8988T (cell line): Measurements from ENCODE around the gene PYDC2.

Experiments used
- DNase-seq: peaks from one replicate; pipeline ENCODE4 v3.0.0; 2011

The PYDC2 gene

DNA sequence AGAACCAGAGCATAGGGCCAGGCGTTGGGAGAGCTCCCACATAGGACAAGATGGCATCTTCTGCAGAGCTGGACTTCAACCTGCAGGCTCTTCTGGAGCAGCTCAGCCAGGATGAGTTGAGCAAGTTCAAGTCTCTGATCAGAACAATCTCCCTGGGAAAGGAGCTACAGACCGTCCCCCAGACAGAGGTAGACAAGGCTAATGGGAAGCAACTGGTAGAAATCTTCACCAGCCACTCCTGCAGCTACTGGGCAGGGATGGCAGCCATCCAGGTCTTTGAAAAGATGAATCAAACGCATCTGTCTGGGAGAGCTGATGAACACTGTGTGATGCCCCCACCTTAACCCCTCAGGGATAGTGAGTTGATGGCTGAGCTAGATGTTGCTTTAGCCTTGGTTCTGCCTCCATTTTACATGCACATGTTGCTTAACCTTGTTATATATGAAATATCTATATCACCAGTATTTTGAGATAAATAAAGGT is at the start of gene PYDC2:
Gene PYDC2, plus strand, starts transcription at position 51 of the 483 bp plus-strand sequence. Its CDS starts 0 bp downstream, at position 51.
- no peak for DNase-seq

DNA sequence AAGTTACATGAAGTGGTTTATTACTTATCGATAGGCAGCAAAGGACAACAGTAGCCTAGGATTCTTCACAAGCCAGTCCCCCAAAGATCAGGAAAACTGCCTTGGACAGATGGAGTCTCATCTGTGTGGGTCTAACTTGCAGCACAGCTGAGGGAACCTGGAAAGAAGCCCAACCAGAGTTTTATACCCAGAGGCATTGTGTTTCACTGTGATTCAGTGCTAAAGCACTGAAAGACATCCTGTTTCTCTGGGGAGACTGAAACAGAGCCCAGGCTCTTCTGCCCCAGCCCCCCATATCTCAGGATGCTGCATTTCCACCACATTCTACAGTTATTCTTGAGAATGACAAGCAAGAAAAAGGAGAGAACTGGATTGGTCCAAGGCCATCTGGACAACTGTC is 48.2 kb upstream of the PYDC2 start:
- no peak for DNase-seq

DNA sequence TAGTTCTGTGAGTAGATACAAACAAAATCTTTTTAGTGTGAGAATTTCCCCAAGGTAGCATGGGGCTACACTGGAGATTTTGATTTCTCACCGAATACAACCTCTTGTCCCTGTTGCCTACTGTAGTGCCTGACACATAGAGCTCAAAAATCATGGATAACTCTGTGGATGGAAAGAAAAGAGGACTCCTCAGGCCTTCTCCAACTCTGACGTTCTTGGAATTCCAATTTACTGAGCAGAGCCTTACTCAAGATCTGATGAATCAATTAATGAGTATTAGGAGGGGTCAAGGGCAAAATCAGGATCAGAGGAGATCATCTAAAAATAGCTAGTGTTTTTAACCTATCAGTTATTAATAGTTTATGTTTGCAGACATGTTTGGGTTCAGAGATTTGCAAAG is 46.7 kb upstream of the PYDC2 start:
- DNase-seq: no peak

DNA sequence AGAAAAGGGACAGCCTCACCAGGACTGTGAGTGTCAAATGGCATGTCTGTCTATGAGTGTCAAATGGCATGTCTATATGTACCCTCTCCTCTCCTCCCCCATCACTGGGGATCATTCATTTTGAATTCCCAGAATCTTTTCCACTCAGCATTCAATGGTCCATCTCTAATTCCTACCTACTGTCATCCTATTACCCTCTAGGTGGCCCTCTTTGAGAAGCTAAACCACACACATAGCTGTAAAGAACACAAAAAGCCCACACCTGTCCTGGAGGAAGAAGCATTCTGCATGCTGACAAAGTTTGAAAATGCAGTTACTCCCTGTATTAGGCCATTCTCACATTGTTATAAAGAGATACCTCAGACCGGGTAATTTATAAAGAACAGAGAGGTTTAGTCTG is 46.2 kb upstream of the PYDC2 start:
- DNase-seq: no peak

DNA sequence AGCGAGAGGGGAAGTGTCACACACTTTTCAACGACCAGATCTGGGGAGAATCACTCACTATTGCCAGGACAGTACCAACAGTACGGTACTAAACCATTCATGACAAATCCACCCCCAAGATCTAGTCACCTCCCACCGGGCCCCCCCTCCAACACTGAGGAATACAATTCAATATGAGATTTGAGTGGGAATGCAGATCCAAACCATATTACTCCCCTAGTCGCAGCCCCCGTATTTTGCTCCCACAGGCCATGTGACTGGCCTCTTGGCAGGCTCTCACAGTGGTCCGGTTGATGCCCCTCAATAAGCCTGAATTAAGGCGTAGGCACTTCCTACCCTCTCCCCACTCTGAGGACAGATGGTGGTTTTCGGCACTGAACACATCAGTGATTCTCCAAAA is 45.4 kb upstream of the PYDC2 start:
- DNase-seq: no peak

DNA sequence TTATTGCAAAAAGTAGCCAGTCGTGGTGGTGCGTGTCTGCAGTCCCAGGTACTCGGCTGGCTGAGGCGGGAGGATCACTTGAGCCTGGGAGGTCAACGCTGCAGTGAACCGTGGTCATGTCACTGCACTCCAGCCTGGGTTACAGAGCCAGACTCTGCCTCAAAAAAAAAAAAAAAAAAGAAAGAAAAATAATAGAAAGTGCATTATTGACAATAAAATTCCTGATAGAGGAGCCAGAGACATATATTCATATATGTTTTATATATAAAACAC is 43.6 kb upstream of the PYDC2 start:
- DNase-seq: no peak

DNA sequence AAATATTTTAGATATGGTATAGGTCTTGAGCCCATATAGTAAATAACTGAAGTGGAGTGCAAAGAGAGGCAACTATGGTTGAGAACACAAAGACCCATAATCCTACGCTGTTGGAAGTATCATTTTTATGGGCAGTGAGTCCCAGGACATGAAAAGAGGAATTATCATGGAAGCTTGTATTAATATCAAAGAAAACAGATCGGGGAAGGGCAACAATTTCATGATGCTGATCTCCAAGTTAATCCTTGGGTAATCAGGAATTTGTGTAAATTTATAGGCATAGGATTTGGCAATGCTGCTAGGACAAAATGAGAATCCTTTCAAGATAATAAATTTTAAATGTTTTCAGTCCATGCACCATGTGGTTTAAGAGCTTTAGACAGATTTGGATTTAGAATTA is 40.2 kb upstream of the PYDC2 start:
- DNase-seq: no peak

DNA sequence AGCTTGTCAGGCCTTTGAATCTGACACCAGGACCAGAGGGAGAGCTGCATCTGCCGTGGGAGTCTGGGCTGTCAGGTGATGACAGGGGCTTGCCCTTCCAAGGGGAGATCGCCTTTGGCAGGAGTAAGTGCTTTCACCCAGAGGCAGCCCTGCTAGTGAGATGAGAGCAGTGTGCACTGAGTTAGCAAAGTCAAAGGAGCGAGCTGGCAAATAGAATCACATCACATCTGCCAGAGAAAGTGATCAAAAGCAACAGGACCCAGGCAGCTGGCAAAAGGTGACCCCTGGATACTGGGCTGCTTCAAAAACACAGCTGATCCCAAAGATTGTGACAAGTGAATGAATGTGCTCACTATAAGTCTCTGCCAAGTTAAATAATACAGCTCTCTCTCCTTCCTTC is 36.1 kb upstream of the PYDC2 start:
- no peak for DNase-seq

DNA sequence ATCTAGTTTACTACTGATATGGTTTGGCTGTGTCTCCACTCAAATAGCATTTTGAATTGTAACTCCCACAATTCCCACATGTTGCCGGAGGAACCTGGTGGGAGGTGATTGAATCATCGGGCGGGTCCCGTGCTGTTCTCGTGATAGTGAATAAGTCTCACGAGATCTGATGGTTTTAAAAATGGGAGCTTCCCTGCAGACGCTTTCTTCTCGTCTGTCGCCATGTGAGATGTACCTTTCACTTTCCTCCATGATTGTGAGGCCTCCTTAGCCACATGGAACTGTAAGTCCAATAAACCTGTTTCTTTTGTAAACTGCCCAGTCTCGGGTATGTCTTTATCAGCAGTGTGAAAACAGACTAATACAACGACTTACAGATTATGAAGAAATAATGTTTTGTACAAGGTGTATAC is 35.6 kb upstream of the PYDC2 start:
- DNase-seq: no peak

DNA sequence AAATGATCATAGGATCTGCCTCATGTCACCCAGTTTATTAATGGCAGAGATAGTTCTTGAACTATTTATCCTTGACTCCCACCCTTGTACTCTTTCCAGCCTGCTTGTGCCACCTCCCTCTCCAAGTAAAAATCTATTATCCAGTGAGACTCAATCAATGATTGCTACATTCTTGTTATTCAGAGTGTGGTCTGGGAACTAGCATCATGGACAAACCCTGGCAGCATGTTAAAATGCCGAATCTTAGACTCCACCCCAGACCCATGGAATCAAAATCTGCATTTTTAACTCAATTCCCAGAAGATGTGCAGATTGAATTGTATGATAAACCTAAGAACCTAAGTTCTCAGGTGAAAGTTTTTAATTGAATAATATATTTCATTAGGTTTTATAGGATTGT is 34.7 kb upstream of the PYDC2 start:
- no peak for DNase-seq

DNA sequence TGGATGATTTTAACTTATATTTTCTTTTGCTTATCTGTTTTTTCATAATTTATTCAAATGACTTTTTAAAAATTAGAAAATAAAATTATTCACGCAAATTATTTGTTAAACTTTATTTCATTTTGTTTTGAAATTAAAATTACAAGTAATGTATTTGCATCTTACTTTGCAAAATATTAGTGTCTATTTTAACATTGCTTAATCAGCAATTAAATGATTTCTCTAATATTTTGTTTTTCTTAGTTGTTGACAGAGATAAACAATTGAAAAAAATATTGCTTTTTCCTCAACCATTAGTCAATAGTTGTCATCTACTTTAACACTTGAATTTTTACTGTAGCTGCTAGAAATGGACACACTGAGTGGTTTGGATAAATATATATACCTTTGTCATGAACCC is 32.8 kb upstream of the PYDC2 start:
- DNase-seq: no peak

DNA sequence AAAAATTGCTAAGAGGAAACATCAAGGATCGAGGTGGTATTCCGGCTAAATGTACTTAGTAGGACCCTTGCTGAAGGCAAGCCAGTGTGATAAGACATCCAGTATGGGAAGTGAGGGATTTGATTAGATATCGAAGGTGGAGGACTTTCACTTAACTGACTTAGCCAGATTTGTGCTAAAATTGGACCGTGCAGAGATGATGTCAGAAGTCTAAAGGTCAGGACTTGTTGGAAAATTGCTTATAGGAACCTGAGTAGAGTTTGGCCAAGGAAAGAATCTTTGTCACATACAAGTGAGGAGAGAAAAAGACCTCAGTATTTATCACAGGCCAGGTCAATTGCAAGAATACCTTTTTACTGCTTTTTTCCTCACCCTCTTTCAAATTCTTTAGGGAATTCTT is 30.9 kb upstream of the PYDC2 start:
- DNase-seq: no peak

DNA sequence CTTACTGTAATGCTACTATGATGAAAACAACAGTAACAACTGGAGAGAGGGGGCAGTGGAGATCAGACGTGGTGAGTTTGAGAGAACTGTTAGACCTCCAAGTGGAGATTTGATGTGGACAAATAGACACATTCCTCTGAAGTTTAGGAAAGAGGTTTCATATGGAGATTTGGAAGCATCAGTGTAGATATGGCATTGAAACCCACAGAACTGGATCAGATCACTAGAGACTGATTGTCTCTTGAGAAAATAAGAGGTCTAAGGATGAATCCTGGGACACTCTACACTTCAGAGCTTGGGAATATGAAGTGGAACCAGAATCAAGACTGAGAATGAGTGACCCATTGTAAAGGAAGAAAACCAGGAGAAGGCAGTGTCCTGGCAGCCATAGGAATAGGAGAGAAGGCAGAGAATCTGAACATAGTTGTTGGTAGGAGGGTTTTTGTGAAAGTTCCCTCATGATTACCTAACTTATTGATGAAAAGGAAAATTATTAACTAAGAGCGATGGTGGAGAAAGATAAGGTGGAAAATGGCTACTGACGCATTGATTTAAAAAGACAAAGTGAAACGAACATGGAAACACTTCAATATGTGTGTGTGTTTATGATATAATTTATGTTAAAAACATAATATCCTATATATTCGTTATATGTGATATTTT is 29.7 kb upstream of the PYDC2 start:
- DNase-seq: no peak

DNA sequence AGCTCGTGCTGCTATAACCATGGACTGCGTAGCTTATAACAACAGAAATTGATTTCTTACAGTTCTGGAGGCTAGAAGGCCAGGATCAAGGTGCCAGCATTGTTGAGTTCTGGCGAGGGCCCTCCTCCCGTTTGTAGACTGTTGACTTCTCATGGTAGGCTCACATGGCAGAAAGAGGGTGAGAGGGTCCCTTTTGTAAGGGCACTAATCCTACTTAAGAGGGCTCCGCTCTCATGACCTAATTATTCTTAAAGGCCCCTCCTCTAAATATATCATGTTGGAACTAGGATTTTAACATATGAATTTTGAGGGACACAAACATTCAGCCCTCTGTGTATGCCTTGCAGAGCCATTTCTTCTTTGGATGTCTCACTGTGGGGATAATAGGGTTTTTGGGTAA is 28.8 kb upstream of the PYDC2 start:
- no peak for DNase-seq

DNA sequence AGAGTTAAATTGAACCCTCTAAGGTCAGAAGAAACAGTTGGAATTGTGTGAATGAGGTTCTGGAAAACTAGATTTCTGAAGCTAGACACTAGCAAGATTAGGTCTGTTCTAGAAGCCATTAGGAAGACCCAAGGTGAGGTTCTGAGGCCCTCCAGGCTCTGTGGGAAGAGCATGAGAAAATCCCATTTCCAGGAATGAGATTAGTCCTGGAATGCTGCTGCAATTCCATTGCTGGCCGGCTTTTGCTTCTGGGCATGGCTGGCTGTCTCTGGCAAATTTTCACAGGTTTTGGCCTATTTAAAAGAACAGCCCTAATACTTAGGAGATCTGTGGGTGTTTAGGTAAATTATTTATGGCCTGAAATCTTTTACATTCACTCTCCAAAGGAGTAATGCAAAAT is 26.9 kb upstream of the PYDC2 start:
- DNase-seq: no peak

DNA sequence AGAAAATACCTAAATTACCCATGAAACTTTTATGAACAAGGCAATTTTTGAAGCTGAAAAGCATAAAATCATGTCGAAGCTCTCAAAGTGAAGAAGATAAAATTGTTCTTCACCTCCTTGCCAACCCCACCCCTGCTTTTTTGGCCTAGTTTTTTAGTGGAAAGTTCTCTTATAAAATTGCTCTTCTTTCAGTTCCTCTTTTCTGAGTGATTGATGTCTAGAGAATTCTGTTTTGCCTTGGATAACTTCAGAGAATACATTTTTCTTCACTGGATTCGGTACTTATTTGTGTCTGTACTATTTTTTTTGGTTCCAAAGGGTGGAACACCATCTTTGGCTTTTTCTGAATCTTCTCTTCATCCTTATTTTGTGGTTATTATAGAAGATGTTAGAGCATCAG is 25.0 kb upstream of the PYDC2 start:
- DNase-seq: no peak

DNA sequence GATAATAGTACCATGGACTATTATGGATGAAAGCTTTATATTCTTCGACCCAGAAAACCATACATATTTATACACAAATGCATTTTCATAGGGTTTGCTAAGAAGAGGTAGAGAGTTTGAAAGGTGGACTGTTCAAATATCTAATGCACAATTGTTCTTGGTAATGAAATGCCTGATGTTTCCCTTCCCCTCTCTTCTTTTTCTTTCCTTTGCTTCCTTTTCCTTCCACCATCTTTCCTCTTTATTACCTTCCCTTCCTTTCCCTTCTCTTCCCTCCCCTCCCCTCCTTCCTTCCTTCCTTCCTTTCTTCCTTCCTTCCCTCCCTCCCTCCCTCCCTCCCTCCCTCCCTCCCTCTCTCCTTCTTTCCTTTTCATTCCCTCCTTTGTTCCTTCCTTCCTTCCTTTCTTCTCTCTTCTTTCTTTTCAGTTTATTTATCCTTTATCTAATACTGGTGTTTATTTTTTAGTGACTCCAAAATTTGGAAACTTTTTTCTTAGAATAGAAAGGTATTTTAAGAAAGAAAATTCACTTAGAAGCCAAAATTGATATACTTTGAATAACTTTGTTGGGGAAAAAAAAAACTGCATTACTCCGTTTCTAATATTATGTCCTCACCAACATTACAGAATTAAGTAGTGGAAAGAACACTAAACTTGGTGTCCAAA is 22.7 kb upstream of the PYDC2 start:
- DNase-seq: no peak

DNA sequence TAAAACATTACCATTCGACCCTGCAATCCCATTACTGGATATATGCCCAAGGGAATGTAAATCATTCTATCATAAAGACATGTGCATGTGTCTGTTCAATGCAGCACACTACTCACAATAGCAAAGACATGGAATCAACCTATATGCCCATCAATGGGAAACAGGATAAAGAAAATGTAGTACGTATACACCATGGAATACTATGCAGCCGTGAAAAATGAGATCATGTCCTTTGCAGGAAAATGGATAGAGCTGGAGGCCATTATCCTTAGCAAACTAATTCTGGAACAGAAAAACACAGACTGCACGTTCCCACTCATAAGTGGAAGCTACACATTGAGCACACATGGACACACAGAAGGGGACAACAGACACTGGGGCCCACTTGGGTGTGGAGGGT is 20.4 kb upstream of the PYDC2 start:
- no peak for DNase-seq

DNA sequence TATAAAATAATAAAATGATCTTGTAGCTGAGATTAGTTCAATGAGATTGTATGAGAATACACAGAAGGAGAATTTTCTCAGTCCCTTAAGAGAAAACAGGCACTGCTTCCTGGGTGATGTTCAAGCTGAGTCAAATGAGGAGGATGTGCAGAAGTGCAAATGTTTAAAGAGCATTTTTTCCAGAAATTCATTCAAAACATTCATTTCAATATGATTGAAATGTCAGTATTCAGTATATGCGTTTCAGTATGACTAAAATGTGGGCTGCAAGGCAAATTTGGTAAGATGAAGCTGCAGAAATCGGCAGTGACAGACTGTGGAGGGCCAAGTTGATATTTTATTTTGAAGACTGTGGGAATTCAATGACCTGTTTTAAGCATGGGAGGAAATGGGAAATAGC is 19.3 kb upstream of the PYDC2 start:
- DNase-seq: no peak

DNA sequence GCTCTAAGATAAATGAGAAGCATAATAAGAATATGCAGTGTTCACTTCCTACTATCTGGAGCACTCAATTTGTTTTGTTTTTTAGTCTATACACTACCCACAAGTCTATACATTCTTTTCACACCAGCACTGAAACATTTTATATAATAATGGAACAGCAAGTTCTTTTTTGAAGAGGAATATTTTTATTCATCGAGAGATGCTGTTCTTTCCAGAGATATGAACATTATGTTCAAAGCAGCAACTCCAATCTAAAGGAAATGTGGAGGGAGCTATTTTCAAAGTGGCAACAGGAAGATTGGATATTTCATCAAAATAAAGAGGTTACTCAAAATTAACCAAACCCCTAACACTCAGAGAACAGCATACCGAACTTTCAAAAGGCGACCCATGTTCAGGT is 16.4 kb upstream of the PYDC2 start:
- no peak for DNase-seq

DNA sequence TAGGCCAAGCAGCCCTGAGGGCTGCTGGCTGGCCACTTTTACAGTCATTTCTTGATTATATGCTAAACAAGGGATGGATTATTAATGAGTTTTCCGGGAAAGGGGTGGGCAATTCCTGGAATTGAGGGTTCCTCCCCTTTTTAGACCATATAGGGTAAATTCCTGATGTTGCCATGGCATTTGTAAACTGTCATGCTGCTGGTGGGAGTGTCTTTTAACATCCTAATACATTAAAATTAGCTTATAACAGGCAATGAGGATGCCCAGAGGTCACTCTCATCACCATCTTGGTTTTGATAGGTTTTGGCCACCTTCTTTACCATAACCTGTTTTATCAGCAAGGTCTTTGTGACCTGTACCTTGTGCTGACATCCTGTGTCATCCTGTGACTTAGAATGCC is 11.7 kb upstream of the PYDC2 start:
- no peak for DNase-seq

DNA sequence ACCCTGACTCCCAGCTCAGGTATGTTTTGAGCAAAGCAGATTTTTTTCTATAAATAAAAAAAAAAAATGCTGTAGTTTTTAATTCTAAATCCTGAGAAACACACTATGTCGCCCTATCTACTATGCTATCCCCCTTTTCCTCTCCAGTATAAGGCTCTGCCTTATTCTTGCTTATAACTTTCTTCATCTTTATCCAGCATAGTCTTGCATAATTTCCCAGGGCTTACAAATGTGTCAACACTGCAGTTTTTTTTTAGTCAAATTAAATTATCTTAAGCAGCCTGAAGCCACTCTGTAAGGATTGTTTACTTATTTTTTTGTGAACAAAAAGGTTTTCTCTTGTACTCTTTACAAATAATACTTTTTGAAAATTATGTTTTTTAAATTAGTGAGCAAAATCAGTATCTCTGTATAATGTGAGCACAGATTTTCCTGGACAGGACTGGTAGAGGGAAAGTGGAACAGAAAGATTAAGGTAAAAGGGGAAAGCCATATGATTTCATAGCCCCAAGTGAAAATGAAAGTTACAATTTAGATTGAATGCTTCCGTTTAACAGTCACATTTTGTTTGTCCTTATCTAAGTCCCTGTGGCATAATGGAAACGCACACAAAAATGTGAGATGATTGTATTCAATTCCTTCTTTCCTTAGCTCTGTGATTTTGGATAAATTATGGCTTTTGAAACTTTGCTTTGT is 5.6 kb upstream of the PYDC2 start:
- no peak for DNase-seq

DNA sequence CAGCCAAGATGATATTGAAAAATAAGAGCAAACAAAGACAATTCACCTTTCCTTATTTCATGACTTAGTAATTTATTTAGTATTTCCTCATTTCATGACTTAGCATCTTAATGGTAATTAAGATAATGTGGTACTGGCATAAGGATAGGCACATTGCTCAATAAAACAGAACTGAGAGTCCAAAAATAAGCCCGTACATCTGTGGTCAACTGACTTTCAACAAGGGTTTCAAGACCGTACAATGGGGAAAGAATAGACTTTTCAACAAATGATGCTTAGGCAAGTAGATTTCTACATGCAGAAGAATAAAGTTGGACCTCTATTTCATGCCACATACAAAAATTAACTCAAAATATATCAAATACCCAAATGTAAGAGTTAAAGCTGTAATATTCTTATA is 603 bp upstream of the PYDC2 start:
- no peak for DNase-seq

DNA sequence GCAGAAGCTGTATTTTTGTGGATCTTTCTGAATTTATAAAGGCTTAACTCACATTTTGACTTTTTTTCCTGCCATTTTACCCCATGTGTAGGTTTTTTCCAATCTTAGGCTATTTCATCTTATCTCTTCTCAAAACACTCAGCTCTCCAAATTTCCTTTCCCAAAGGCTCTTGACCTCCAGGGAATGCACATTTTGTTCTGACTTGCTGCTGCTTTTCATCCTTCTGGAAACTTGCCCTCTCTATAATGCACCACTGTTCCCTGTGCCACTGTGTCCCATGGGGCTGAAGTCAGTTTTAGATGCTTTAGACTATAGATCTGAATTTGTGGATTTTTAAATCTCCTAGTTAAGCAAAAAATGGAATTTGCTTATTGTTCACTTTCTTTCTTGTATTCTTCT is 9.1 kb downstream of the PYDC2 start:
- DNase-seq: no peak

DNA sequence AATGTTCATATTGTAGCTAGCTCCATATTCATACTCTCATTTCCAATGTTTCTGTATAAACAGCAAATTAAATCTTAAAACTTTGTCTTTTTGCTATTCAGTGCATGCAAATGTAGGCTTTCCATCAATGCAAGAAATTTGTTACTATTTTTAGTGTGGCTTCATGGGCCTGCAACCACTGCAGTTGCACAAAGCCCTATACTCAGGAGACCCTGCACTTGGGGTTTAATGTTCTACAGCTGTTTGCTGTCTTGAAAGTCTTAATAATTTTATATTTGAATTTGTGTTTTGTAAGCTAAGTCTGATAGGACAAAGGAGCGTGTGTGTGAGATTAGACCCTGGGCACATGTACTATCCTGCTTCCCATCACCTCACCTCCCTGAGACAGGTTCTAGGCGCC is 9.6 kb downstream of the PYDC2 start:
- no peak for DNase-seq
